Measurements from ENCODE around the gene EXD3. TPM values are rescaled to one million over a fixed set of nuclear protein-coding genes. Genes with fewer than 3 reads are reported as not detected.

The EXD3 gene
- total and polyA plus RNA-seq, 2 of the 13 experiments (the other 11 are each of a cell fraction or from before 2014, with no cell fraction given): 2.7 to 4.8 TPM

GRCh38 chr9:137454597-137455358 lies 31.8 kb upstream of the EXD3 start (continued):
- TF ChIP-seq ZNF674 (CRISPR knock-in tag; IDR thresholded peaks at IDR 0.05; ENCODE audit: low read depth): 0 out of 2 replicates have a peak, but pooled peaks have one; percentile 30
- peak; percentile 79 for TF ChIP-seq KMT2B (CRISPR knock-in tag; IDR thresholded peaks at IDR 0.05)
- peak; percentile 97 for TF ChIP-seq MLX (CRISPR knock-in tag; IDR thresholded peaks at IDR 0.05)
- TF ChIP-seq ESRRA (CRISPR knock-in tag; IDR thresholded peaks at IDR 0.05; ENCODE audit: low read depth): peak; percentile 87; the same call in 1 of the 2 replicates
- TF ChIP-seq ZNF382 (CRISPR knock-in tag; IDR thresholded peaks at IDR 0.05; ENCODE audit: borderline replicate concordance): no peak
- TF ChIP-seq SCMH1 (CRISPR knock-in tag; IDR thresholded peaks at IDR 0.05; ENCODE audit: borderline replicate concordance): no peak
- TF ChIP-seq ZNF512B (CRISPR knock-in tag; IDR thresholded peaks at IDR 0.05; ENCODE audit: borderline replicate concordance): no peak
- no peak for TF ChIP-seq ZNF7 (CRISPR knock-in tag; IDR thresholded peaks at IDR 0.05)
- TF ChIP-seq SIN3A (IDR thresholded peaks at IDR 0.05; ENCODE audit: borderline replicate concordance, low read depth, low read length): no peak
- peak; percentile 62 for TF ChIP-seq ZNF639 (CRISPR knock-in tag; conservative IDR thresholded peaks at IDR 0.05)
- peak; percentile 91 for TF ChIP-seq NFKBIZ (CRISPR knock-in tag; IDR thresholded peaks at IDR 0.05)
- peak; percentile 95 for TF ChIP-seq MED1 (CRISPR knock-in tag; IDR thresholded peaks at IDR 0.05)
- peak; percentile 78; the same call in 1 of the 2 replicates for TF ChIP-seq MXD1 (CRISPR knock-in tag; IDR thresholded peaks at IDR 0.05)
- peak; percentile 71 for TF ChIP-seq ZNF574 (CRISPR knock-in tag; IDR thresholded peaks at IDR 0.05)
- peak; percentile 86 for TF ChIP-seq ZNF770 (CRISPR knock-in tag; IDR thresholded peaks at IDR 0.05)
- TF ChIP-seq ZNF138 (CRISPR knock-in tag; IDR thresholded peaks at IDR 0.05; ENCODE audit: low read depth): no peak
- no peak for TF ChIP-seq RBM22 (optimal IDR thresholded peaks at IDR 0.05; ENCODE audit: low read length)
- peak; percentile 77; the same call in 1 of the 2 replicates for TF ChIP-seq RNF2 (conservative IDR thresholded peaks at IDR 0.05; ENCODE audit: low read depth)
